Measurements from ENCODE around the gene NODAL. TPM values are rescaled to one million over a fixed set of nuclear protein-coding genes. Genes with fewer than 3 reads are reported as not detected.
A peak's percentile ranks its signal among the peaks of the same experiment; 100 is the strongest.

NODAL gene
- total RNA-seq, 1 donor, result not detected

- TF ChIP-seq CTCF (IDR thresholded peaks at IDR 0.05; ENCODE audit: insufficient read depth, low read length), result no peak
- peak; percentile 58 for DNase-seq (ENCODE audit: low read depth)
Observed at GRCh38 chr10:70462349-70462984, 21.0 kb upstream of the NODAL start.

GRCh38 chr10:70461397-70462348 is 20.2 kb upstream of the NODAL start:
- DNase-seq (ENCODE audit: low read depth), result peak; percentile 60
- TF ChIP-seq CTCF (IDR thresholded peaks at IDR 0.05; ENCODE audit: insufficient read depth, low read length), result peak; percentile 84
- H3K4me3 ChIP-seq (ENCODE audit: low read depth, low read length), result no peak overlapping the region

More at GRCh38 chr10:70462349-70462984, 21.0 kb upstream of the NODAL start:
- H3K4me3 ChIP-seq (ENCODE audit: low read depth, low read length), result no peak overlapping the region

- no peak for TF ChIP-seq CTCF (IDR thresholded peaks at IDR 0.05; ENCODE audit: insufficient read depth, low read length)
- no peak overlapping the region for H3K4me3 ChIP-seq (ENCODE audit: low read depth, low read length)
- no peak for DNase-seq (ENCODE audit: low read depth)
Observed at GRCh38 chr10:70459774-70460490, 18.5 kb upstream of the NODAL start.

- H3K4me3 ChIP-seq (ENCODE audit: low read depth, low read length), result no peak overlapping the region
- no peak for DNase-seq (ENCODE audit: low read depth)
- TF ChIP-seq CTCF (IDR thresholded peaks at IDR 0.05; ENCODE audit: insufficient read depth, low read length), result no peak
Observed at GRCh38 chr10:70459061-70459773, 17.7 kb upstream of the NODAL start.

- DNase-seq (ENCODE audit: low read depth), result peak; percentile 51
- no peak overlapping the region for H3K4me3 ChIP-seq (ENCODE audit: low read depth, low read length)
- no peak for TF ChIP-seq CTCF (IDR thresholded peaks at IDR 0.05; ENCODE audit: insufficient read depth, low read length)
Observed at GRCh38 chr10:70458329-70459060, 17.0 kb upstream of the NODAL start.
